Large intestine (tissue), 3 donors: ENCODE results near the gene STK32C. TPM values are rescaled to one million over a fixed set of nuclear protein-coding genes. Genes with fewer than 3 reads are reported as not detected.
A peak's percentile ranks its signal among the peaks of the same experiment; 100 is the strongest.

ENCODE experiments used
- DNase-seq, 2 donors: peaks; one replicate each; pipeline versions ENCODE4 v3.0.0 to v3.0.0-alpha.2; 2013
- H3K27ac ChIP-seq: one replicate; pipeline ENCODE4 v1.5.1; 2013; ENCODE audit warnings: low read length
- H3K27me3 ChIP-seq: 2 replicates; pipeline ENCODE4 v1.6.1; 2013; ENCODE audit warnings: low read length; ENCODE audit not compliant: control insufficient read depth, insufficient read depth
- H3K36me3 ChIP-seq: 2 replicates; pipeline ENCODE4 v1.6.1; 2013; ENCODE audit warnings: low read length; ENCODE audit not compliant: control insufficient read depth, insufficient read depth
- H3K4me1 ChIP-seq: one replicate; pipeline ENCODE4 v1.6.1; 2013; ENCODE audit warnings: low read length; ENCODE audit not compliant: control insufficient read depth, insufficient read depth
- H3K4me3 ChIP-seq: one replicate; pipeline ENCODE4 v1.5.1; 2013; ENCODE audit warnings: low read length
- H3K9me3 ChIP-seq: one replicate; pipeline ENCODE4 v1.6.1; 2013; ENCODE audit warnings: mild to moderate bottlenecking, low read depth, low read length, moderate library complexity; ENCODE audit not compliant: control insufficient read depth
- WGBS: methylation state at CpG from one replicate; pipeline ENCODE4 v1.1.5; 2013; ENCODE audit warnings: low lambda C conversion rate; ENCODE audit not compliant: insufficient coverage; 5-methylcytosine and 5-hydroxymethylcytosine counted together
- polyA plus RNA-seq: library from polyadenylated mRNA; unstranded; fragments of 120-200 nt; gene quantifications from one replicate; pipeline ENCODE4 v1.2.1, GENCODE V29; 2013

Gene STK32C
- polyA plus RNA-seq, 1 donor = 16.2 TPM

- Histone ChIP-seq H3K27ac (no peak overlapping the region), H3K4me1 (peaks cover 3% of the 10 kb centered on the region), H3K9me3 (peaks cover 5% of the 10 kb centered on the region), H3K27me3 (peaks cover 64% of the 10 kb centered on the region), H3K36me3 (no peaks in the 10 kb centered on the region), H3K4me3 (peak overlapping the region; percentile 23)
- no CpG with 5 or more reads among the region's 58 CpGs for WGBS
- DNase-seq = no peak
Observed at GRCh38 chr10:132187430-132188138, 120.2 kb downstream of the STK32C start.

GRCh38 chr10:132186488-132187429 lies 121.0 kb downstream of the STK32C start, which contains the start of gene DPYSL4:
DPYSL4 (plus strand) TSS chr10:132186948; CDS start chr10:132187064, 116 bp downstream.
- Histone ChIP-seq H3K4me3 (peak within 1 kb of the TSS; percentile 23), H3K27me3 (peaks cover 72% of the 10 kb centered on the region), H3K9me3 (peaks cover 5% of the 10 kb centered on the region), H3K36me3 (no peaks in the 10 kb centered on the region), H3K27ac (no peak within 1 kb of the TSS), H3K4me1 (peaks cover 3% of the 10 kb centered on the region)
- no peak for DNase-seq
- WGBS = no CpG with 5 or more reads among the region's 109 CpGs

- DNase-seq = peak; percentile 48 to 65
- no peaks in the 10 kb centered on the region for H3K36me3 ChIP-seq
- 0% methylated on average over 1 of the region's 99 CpGs for WGBS
- H3K27me3 ChIP-seq = peaks cover 72% of the 10 kb centered on the region
- peaks cover 5% of the 10 kb centered on the region for H3K9me3 ChIP-seq
- H3K4me1 ChIP-seq = peaks cover 3% of the 10 kb centered on the region
- H3K4me3 ChIP-seq = no peak overlapping the region
- H3K27ac ChIP-seq = no peak overlapping the region
Observed at GRCh38 chr10:132185601-132186487, 121.9 kb downstream of the STK32C start.

- no peak overlapping the region for H3K27ac ChIP-seq
- H3K4me3 ChIP-seq = no peak overlapping the region
- H3K9me3 ChIP-seq = peaks cover 5% of the 10 kb centered on the region
- no peak for DNase-seq
- peaks cover 69% of the 10 kb centered on the region for H3K27me3 ChIP-seq
- no peaks in the 10 kb centered on the region for H3K36me3 ChIP-seq
- no CpG with 5 or more reads among the region's 35 CpGs for WGBS
- peaks cover 3% of the 10 kb centered on the region for H3K4me1 ChIP-seq
Observed at GRCh38 chr10:132184816-132185593, 122.7 kb downstream of the STK32C start.

GRCh38 chr10:132183046-132183445 lies 124.7 kb downstream of the STK32C start:
- peak; percentile 60 to 81 for DNase-seq
- peaks cover 3% of the 10 kb centered on the region for H3K4me1 ChIP-seq
- no peaks in the 10 kb centered on the region for H3K36me3 ChIP-seq
- no peak overlapping the region for H3K27ac ChIP-seq
- peaks cover 5% of the 10 kb centered on the region for H3K9me3 ChIP-seq
- peaks cover 61% of the 10 kb centered on the region for H3K27me3 ChIP-seq
- WGBS = no CpG with 5 or more reads among the region's 8 CpGs
- H3K4me3 ChIP-seq = no peak overlapping the region

GRCh38 chr10:132182591-132182990 lies 125.2 kb downstream of the STK32C start:
- peaks cover 3% of the 10 kb centered on the region for H3K4me1 ChIP-seq
- H3K27me3 ChIP-seq = peaks cover 61% of the 10 kb centered on the region
- no peak overlapping the region for H3K27ac ChIP-seq
- DNase-seq = no peak
- H3K36me3 ChIP-seq = no peaks in the 10 kb centered on the region
- H3K4me3 ChIP-seq = no peak overlapping the region
- peaks cover 5% of the 10 kb centered on the region for H3K9me3 ChIP-seq
- no CpG with 5 or more reads among the region's 7 CpGs for WGBS

GRCh38 chr10:132181691-132182425 lies 125.9 kb downstream of the STK32C start:
- Histone ChIP-seq H3K4me1 (peaks cover 3% of the 10 kb centered on the region), H3K9me3 (peaks cover 5% of the 10 kb centered on the region), H3K36me3 (no peaks in the 10 kb centered on the region), H3K4me3 (no peak overlapping the region), H3K27ac (no peak overlapping the region), H3K27me3 (peaks cover 62% of the 10 kb centered on the region)
- WGBS = 61% methylated on average over 3 of the region's 25 CpGs
- DNase-seq = no peak

- WGBS = no CpG with 5 or more reads among the region's 14 CpGs
- H3K36me3 ChIP-seq = no peaks in the 10 kb centered on the region
- no peak for DNase-seq
- no peak overlapping the region for H3K4me3 ChIP-seq
- H3K27ac ChIP-seq = no peak overlapping the region
- H3K4me1 ChIP-seq = no peaks in the 10 kb centered on the region
- peaks cover 5% of the 10 kb centered on the region for H3K9me3 ChIP-seq
- H3K27me3 ChIP-seq = peaks cover 63% of the 10 kb centered on the region
Observed at GRCh38 chr10:132180736-132181135, 127.0 kb downstream of the STK32C start.
